Medulla oblongata (tissue), 1 donor: ENCODE measurements around the gene MERTK.
A peak's percentile ranks its signal among the peaks of the same experiment; 100 is the strongest.
"Not testable (repeated sequence)": the region's sequence is repeated elsewhere in the genome, so short reads cannot be mapped to it uniquely, and the experiment has no call there.

Experiments
- DNase-seq: peaks from one replicate; pipeline ENCODE4 v3.0.0-alpha.2; 2015; ENCODE audit errors: extremely low spot score

MERTK gene

DNA sequence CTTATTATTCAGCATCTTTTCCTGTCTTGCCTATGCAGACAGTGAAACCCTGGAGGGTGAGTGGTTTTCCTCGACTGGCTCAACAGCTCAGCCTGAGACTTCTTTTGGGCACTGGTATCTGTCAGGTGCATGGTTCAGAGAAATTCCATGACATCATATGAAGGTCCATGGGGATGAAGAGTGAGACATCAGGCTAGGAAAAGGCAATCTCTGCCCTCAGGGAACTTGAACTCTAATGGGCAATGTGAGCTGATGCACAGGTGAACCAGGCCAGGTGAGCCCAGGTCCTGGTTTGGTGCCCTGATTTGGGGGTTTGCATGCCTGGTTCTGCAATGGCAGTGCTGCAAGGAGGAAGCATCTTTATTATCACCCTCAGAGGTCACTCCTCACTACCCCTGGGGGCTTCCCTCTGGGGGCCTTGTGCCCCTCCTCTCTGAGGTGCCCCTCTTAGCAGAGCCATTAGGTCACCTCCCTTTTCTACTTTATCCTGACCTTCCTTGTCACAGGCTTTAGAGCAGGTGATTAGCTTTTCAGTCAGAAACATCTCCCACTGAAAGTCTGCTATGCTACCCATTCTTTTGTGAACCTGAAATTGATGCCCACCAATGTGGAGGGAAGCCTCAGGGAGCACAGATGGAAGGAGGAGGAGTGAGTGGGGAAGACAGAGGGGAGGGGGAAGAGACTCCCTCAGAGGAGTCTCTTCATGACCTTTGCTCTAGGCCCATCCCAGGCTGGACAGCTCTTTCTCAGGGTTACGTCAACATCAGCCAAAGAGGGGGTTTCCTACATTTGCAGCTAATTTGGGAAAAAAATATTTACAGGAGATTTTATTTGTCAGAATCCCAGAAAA lies 47.3 kb downstream of the MERTK start:
- no peak for DNase-seq

DNA sequence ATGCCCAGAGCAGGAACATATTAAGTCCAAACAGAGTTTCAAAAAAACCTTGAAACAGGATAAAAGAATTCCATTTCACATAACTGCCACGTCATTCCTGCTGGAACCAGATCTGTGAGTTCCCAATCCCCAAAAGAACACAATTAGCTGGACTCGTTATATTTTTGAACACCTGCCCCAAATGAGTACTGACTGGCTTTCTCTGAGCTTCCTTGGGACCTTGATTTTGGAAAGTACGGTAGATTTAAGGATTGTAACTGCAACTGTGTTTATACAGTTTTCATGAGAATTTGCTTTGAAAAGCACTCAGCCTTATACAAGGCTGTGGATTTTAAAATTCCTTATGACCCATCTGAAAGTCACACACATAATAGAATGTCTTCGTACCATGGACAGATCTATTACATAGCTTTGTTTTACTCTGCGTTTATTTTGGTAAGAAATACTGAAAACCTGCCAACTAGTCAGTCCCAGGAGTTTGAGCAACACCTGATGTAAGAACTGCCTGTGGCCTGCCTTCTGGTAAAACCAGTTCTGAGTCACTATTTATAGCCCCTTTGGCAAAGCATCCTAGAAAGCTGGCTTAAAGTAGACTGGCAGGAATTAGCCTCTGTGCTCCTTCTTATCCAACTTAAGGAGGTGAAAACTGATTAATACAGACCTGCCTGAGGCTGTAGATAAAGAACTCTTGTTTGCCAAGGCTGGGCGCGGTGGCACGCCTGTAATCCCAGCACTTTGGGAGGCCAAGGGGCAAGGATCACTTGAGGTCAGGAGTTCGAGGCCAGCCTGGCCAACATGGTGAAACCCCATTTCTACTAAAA lies 48.1 kb downstream of the MERTK start:
- DNase-seq = peak; percentile 43

DNA sequence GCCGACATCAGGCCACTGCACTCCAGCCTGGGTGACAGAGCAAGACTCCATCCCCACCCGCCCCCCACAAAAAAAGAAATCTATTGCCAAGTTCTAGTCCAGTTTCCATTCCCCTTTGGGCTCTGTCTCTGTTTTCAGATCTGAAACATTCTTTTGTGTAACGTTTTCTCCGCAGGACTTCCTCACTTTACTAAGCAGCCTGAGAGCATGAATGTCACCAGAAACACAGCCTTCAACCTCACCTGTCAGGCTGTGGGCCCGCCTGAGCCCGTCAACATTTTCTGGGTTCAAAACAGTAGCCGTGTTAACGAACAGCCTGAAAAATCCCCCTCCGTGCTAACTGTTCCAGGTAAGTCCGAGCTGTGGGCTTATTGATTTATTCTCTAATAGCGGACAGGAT lies 48.8 kb downstream of the MERTK start:
- DNase-seq = no peak

DNA sequence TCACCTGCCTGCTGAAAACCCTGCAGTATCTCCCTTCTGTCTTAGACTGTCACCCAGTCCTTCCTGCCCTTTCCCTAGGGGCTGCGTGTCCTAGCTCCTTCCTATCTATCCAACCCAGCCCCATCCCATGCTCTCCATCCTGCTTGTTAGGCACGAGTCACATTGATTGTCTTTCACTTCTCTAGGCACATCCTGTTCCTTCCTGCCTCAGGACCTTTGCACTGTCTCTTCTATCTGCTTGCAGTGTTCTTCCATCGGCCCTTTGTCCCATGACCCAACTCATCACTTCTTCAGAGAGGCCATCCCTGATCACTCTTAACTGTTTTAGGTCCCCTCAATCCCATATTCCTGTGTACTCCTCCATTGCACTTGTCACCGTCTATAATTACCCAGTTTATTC lies 50.4 kb downstream of the MERTK start:
- no peak for DNase-seq

DNA sequence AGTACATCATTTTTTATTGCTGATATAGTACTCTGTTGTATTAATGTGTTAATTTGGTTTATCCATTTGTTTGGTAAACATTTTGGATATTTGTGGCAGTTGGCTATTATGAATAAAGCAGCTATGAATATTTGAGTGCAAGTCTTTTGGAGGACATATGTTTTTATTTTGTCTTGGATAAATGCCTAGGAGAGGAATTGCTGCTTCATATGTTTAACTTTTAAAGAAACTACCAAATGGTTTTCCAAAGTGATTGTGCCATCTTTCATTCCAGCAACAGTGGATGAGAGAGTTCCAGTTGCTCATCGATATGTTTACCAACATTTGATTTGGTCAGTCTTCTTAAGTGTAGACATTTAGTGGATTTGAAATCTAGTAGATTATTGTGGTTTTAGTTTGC lies 51.8 kb downstream of the MERTK start:
- no peak for DNase-seq

DNA sequence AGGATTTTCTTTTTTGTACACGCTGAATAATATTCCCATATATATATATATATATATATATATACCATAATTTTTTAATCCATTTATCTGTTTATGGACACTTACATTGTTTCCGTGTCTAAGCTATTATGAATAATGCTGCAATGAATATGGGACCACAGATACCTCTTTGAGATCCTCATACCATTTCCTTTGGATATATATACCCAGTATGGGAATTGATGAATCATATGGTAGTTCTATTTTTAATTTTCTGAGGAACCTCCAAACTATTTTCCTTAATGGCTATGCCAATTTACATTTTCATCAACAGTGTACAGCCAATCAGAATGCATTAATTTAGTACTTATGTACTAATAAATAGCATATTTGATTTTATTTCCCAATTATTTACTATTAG lies 53.1 kb downstream of the MERTK start:
- DNase-seq = no peak

DNA sequence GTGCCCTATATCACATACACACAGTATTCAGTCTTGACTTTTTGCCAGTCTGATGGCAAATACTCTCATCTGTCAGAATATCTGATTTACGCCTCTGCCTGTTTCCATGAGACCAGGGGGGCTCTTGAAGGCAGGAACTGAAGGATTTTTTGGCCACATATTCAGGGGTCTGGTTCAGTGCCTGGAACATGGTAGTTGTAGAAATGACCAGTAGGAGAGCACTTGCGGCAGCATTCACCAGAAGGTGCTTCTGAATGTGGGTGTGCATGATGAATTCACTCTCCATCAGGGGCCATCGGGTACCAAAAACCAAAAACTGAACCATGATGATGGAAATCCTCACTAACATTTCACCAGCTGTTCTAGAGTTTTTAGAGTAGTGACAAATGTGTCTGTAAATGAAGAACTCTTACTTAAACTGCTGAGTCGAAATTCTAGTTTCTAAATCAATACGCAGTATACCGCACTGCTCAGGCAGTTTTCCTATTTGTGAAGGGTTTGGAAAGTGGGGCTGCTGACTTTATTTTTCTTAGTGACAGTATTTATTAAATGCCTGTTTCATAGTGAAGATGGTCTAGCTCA lies 54.6 kb downstream of the MERTK start:
- DNase-seq = no peak

DNA sequence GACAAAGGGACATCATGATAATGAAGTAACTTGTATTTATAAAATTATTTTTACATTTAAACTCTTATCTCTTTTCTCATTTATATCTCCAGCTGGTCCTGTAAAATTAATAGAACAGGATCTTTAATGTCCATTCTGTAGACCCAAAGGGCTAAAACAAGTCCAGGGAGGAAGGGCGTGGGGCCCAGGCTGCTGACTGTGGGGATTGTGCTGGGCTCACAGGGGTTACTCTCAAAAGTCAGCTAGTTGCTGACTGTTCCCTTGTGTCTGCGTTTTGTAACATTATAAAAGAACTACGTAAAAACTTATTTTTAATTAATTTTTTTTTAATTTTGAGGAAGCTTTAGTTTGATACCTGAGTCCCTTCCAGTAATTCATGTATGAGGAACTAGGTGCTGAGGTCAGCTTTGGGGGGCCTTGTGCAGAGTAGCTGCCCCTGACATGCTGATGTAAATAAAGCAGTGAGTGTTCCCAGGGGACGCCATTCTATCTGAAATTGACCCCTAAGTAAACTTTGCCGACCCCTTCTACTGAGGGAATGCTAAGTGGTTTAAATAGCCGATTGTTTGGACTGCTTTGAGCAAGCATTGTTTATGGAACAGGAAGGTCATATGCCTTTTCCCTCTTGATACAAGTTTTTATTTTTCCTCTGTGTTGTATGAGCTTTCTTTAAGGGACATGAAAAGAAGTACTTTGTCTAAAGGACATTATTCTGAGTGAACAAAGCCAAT lies 56.4 kb downstream of the MERTK start:
- no peak for DNase-seq

DNA sequence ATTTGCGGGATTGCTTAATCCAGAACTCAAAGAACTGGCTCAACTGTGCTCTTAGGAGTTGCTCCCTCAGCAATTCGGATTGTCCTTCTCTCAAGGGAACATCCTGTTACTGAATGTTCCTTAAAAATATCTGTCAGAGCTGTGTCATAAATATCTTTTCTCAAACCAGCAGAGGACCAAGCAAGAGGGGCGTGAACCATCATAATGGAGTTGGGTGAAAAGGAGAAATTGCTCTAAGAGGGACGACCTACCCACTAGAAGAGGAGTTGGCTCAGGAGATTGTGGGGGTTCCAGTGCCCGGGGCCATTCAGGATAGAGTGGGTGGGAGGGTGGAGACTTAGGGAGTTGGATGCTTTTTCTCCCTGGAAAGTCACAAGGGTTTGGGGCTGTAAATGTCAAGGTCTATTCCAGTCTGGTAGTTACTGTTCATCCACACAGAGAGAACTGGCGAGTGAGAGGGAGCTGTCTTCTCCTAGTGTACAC lies 59.5 kb downstream of the MERTK start:
- DNase-seq = no peak

DNA sequence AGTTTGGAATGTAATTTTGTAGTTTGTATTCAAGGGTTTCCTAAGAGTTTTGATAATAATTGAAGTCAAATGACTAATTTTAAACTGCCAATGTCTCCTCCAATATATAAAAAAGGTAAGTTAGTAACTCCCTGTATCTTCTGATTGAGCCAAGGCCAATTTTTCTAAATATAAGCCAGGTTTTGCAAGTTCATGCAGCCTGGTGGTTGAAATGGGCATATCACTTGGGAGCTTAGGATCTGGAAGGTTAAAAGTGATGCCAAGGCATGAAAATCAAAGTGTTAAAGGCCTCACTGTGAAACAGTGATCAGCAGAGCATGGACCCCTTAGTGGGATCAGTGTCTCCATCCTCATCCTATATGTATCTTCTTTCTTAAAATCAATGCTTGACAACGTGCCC lies 60.5 kb downstream of the MERTK start:
- no peak for DNase-seq

DNA sequence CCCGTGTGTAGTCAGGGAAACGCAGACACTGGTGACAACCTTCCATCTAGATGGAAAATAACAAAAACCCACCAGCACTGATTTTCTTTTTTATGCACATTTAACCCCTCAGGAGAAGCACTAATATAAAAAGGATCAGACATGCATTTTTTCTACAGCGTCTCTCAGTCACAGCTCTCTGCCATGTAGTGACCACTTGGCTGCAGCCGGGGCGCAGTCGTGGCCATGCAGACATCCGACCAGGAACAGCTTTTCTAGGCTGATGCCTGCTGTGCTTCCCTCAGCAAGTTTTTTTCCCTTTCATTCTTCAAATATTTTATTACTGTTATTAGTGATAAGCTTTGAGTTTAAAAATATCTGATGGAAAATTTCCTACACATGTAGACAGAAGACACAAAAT lies 63.3 kb downstream of the MERTK start:
- no peak for DNase-seq

DNA sequence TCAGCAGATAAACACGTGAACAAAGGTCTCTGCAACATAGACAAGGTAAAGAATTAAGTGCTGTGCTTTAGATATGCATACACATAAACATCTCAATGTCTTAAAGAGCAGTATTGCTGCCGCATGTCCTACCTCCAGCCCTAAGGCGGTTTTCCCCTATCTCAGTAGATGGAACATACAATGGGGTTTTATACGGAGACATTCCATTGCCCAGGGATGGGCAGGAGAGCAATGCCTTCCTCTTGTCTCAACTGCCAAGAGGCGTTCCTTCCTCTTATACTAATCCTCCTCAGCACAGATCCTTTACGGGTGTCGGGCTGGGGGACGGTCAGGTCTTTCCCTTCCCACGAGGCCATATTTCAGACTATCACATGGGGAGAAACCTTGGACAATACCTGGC lies 64.7 kb downstream of the MERTK start:
- DNase-seq = not testable (repeated sequence)

DNA sequence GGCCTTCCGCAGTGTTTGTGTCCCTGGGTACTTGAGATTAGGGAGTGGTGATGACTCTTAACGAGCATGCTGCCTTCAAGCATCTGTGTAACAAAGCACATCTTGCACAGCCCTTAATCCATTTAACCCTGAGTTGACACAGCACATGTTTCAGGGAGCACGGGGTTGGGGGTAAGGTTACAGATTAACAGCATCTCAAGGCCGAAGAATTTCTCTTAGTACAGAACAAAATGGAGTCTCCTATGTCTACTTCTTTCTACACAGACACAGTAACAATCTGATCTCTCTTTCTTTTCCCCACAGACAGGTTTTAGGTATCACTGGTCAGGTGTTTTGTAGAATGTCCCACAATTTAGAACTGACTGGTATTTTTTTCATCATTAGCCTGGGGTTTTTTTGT lies 65.1 kb downstream of the MERTK start:
- not testable (repeated sequence) for DNase-seq

DNA sequence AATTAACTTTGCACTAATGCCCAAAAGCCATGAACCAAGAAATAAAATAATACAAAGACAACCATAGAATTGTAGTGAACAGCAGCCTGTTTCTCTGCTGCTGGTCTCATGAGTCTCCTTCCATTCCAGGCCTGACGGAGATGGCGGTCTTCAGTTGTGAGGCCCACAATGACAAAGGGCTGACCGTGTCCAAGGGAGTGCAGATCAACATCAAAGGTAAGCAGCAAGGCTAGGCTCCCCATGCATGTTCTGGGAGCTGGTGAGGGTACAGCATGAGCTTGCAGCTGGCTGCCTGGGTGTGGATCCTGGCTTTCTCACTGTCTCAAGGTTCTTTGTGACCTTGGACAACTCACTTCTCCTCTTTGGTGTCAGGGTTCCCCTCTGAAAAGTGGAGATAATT lies 66.7 kb downstream of the MERTK start:
- no peak for DNase-seq

DNA sequence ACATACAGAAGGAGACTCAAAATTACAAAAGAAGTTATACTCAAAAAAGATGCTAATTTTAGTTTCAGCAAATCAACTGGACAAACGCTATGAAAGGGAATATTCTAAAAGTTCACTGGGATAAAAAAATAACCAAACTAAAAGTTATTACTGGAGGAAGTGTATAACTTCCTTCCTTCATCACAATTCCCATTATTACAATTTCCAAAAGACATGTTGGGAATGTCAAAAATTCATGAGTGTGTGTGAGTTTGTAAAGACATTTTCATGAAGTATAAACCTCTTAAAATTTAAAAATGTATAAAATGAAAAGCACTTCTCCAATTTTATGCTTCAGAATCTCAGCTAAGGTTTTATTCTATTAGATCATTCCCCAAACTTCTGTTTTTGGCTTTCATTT lies 67.8 kb downstream of the MERTK start:
- DNase-seq = no peak

DNA sequence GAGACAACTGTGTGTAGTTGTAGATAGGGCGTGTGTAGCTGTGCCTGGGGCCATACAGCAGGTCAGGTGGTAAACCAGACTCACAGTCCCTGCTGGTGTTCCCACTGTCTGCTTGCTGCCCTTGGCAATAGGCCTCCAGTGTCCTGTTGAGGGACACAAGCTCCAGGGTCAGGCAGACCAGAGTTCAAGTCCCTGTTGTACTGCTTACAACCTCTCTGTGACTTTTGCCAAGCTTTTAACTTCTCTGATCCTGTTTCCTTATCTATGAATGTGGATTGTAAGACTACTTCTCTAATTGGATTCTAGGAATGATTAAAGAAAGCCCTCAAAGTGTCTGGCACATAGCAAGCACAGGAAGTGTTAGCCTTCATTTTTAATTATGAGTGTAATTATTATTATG lies 68.6 kb downstream of the MERTK start:
- DNase-seq = no peak

DNA sequence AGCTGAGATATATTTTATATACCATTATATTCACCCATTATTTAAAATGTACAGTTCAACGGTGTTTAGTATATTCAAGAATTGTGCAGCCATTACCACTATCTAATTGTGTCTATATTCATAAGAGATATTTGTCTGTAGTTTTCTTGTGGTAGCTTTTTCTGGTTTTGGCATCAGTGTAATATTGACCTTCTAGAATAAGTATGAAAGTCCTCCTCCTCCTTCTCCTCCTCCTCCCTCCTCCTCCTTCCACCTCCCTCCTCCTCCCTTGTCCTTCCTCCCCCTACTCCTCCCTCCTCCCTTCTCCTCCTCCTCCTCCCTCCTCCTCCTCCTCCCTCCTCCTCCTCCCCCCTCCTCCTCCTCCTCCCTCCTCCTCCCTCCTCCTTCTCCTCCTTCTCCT lies 72.0 kb downstream of the MERTK start:
- DNase-seq = no peak

DNA sequence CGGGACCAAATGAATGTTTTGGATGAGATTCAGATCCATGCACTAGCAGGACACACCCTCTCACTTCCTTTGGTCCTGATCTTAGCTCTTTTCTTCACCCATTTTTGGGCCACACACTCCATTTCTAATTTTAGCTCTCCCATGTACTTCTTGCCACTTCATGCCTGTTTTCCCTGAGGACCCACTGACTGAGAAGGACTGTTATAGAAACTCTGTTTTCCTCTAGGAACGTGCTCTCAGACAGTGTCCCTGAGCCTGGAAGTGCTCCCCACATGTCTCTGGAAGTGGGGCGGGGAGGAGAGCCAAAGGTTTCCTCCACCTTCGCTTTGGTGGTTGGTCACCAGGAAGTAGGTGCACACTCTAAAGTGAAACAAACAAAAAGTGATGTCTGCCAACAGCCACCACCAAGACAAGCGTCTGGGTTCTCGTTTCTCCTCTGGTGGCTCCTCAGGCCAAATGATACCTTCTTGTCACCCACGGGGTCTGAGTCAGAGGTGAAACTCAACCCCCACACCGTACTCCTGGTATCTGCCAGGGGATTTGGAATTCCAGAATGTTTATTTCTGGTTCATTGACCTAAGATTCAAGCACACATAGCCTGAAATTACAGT lies 74.7 kb downstream of the MERTK start:
- no peak for DNase-seq

DNA sequence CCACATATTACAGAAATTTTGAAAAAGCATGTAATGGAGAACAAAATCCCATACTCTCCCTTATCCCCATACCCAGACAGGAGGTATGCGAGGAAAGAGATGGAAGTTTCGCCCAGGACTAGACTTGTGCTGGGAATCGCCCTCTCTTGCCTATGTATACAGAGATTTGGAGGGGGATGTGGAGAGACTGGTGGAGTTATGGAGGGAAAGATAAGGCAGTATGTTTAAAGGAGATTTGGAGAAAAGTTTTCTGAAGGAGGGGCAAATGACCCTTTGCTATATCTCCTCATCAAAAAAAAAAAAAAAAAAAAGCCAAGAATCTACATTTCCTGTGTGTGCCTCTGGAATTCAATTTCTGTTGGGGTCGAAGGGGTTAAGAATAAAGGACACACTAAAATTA lies 75.3 kb downstream of the MERTK start:
- DNase-seq = no peak

DNA sequence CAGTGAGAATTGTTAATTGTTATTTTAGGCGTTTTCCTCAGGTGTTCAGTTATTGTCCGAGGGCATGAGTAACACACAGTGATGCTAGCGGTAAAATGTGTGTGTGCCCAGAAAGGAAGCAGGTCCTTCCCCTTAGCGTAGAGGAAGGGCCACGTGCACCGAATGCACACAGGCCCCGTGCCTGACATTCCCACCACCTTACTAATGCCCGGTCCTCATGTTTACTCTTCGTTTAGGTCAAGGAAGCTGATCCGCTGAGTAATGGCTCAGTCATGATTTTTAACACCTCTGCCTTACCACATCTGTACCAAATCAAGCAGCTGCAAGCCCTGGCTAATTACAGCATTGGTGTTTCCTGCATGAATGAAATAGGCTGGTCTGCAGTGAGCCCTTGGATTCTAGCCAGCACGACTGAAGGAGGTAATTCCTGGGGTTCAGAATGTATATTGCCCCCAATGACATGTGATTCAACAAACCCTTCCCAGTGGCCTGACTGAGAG lies 76.7 kb downstream of the MERTK start:
- no peak for DNase-seq

DNA sequence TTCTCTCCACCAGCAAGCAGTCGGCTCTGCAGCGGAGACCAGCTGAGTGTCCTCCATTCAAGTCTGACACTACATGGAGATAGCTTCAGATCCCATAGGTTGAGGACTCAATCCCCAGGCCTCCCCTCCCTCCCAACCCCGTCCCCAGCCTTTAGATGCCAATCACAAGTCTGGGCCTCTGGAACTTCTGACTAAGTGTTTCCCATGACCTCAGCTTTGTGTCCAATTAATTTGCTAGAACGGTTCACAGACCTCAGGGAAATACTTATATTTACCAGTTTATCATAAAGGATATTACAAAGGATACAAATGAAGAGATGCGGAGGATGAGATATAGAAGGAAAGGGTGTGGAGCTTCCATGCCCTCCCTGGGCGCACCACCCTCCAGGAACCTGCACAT lies 77.4 kb downstream of the MERTK start:
- no peak for DNase-seq
